Astrocyte (in vitro differentiated cells and primary cell): Measurements from ENCODE around the gene UVRAG. TPM values are rescaled to one million over a fixed set of nuclear protein-coding genes. Genes with fewer than 3 reads are reported as not detected.

Source experiments
- DNase-seq: peaks from one replicate; pipeline ENCODE4 v3.0.0-alpha.2; 2010; ENCODE audit warnings: low read depth
- FAIRE-seq: peaks from 2 replicates; lab custom pipeline; 2011; peaks lifted over from hg19 to GRCh38; lab: Jason Lieb, UNC
- H2AFZ ChIP-seq: 2 replicates; pipeline ENCODE4 v1.6.0; 2012; ENCODE audit warnings: low read depth, low read length, inconsistent platforms
- H3K27ac ChIP-seq: 2 replicates; pipeline ENCODE4 v1.5.1; 2011; ENCODE audit warnings: low read depth, low read length, inconsistent platforms
- H3K27me3 ChIP-seq: 2 replicates; pipeline ENCODE4 v1.6.0; 2011; ENCODE audit warnings: low read length, inconsistent platforms; ENCODE audit not compliant: insufficient read depth
- H3K36me3 ChIP-seq: 2 replicates; pipeline ENCODE4 v1.5.1; 2011; ENCODE audit warnings: low read length, inconsistent platforms; ENCODE audit not compliant: insufficient read depth
- H3K4me1 ChIP-seq: 2 replicates; pipeline ENCODE4 v1.5.1; 2011; ENCODE audit warnings: low read length, inconsistent platforms; ENCODE audit not compliant: insufficient read depth
- H3K4me2 ChIP-seq: 2 replicates; pipeline ENCODE4 v1.6.0; 2012; ENCODE audit warnings: low read length, inconsistent platforms
- H3K4me3 ChIP-seq: 2 replicates; pipeline ENCODE4 v1.5.1; 2011; ENCODE audit warnings: low read depth, mild to moderate bottlenecking, low read length, inconsistent platforms; ENCODE audit not compliant: insufficient read depth
- H3K79me2 ChIP-seq: 2 replicates; pipeline ENCODE4 v1.6.0; 2012; ENCODE audit warnings: mild to moderate bottlenecking, low read length, inconsistent platforms; ENCODE audit not compliant: insufficient read depth
- H3K9ac ChIP-seq: 2 replicates; pipeline ENCODE4 v1.6.0; 2012; ENCODE audit warnings: mild to moderate bottlenecking, low read length, inconsistent platforms
- H3K9me3 ChIP-seq: 2 replicates; pipeline ENCODE4 v1.5.1; 2012; ENCODE audit warnings: low read depth, mild to moderate bottlenecking, low read length, inconsistent platforms; ENCODE audit not compliant: insufficient read depth
- H4K20me1 ChIP-seq: 2 replicates; pipeline ENCODE4 v1.6.0; 2012; ENCODE audit warnings: low read length, inconsistent platforms; ENCODE audit not compliant: insufficient read depth
- H3K27ac Mint-ChIP-seq: one replicate; pipeline ENCODE4 v1.8.0; 2021; ENCODE audit warnings: mild to moderate bottlenecking, mixed read lengths; ENCODE audit not compliant: unreplicated experiment
- H3K27me3 Mint-ChIP-seq: one replicate; pipeline ENCODE4 v1.8.0; 2021; ENCODE audit warnings: low read depth, mixed read lengths; ENCODE audit not compliant: unreplicated experiment
- H3K36me3 Mint-ChIP-seq: one replicate; pipeline ENCODE4 v1.8.0; 2021; ENCODE audit warnings: low read depth, mixed read lengths; ENCODE audit not compliant: unreplicated experiment
- H3K4me1 Mint-ChIP-seq: one replicate; pipeline ENCODE4 v1.8.0; 2021; ENCODE audit warnings: low read depth, mixed read lengths; ENCODE audit not compliant: unreplicated experiment
- H3K4me3 Mint-ChIP-seq: one replicate; pipeline ENCODE4 v1.8.0; 2021; ENCODE audit warnings: mild to moderate bottlenecking, moderate library complexity, mixed read lengths; ENCODE audit not compliant: unreplicated experiment
- H3K9me3 Mint-ChIP-seq: one replicate; pipeline ENCODE4 v1.8.0; 2021; ENCODE audit warnings: mild to moderate bottlenecking, mixed read lengths; ENCODE audit not compliant: unreplicated experiment
- EZH2 ChIP-seq: IDR thresholded peaks from 2 replicates; pipeline ENCODE4 v1.6.1; 2012; ENCODE audit warnings: mild to moderate bottlenecking, low read length, inconsistent platforms; ENCODE audit not compliant: insufficient read depth
- total RNA-seq: library from RNA; stranded (reverse); gene quantifications from 2 replicates; pipeline ENCODE4 v1.2.1, GENCODE V29; 2021
- TF ChIP-seq, protein P1 (sequence below): IDR thresholded peaks from 2 replicates; pipeline ENCODE4 v1.5.1; 2011; ENCODE audit warnings: low read depth, mild to moderate bottlenecking, inconsistent platforms, low read length, moderate library complexity; ENCODE audit not compliant: insufficient read depth

The UVRAG gene
- total RNA-seq, 1 donor from 2014 or later = 15.3 TPM

DNA sequence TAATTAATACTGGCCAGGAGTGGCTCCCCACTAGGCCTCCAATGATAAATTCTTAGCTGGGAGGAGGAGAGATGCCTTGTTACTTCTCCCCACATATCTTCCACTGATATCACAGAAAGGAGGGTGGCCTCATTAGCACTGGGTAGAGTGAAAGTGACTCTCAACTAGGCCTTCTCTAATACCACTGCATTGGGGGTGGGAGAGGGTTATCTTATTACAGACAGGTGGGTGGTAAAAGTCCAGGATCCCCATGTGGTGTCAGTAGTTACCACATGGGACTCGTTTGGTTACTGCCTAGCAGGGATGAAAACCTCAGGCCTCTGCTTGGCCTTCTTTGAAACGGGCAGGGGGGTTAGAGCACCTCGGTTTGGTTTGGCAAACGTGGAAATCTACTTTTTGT, 167.3 kb downstream of the UVRAG start:
- Histone ChIP-seq H4K20me1 (no peaks in the 10 kb centered on the region), H3K4me1 (no peaks in the 10 kb centered on the region), H3K27ac (no peak overlapping the region), H3K36me3 (no peaks in the 10 kb centered on the region), H3K4me2 (no peak overlapping the region), H3K9ac (no peak overlapping the region), H3K4me3 (no peak overlapping the region), H2AFZ (no peak overlapping the region), H3K9me3 (no peaks in the 10 kb centered on the region), H3K27me3 (no peaks in the 10 kb centered on the region), H3K79me2 (no peaks in the 10 kb centered on the region)
- no peak for FAIRE-seq
- Mint-ChIP-seq H3K27me3 (no peaks in the 10 kb centered on the region), H3K4me3 (no peak overlapping the region), H3K36me3 (peaks cover 3% of the 10 kb centered on the region), H3K27ac (no peak overlapping the region), H3K4me1 (peaks cover 7% of the 10 kb centered on the region), H3K9me3 (peaks cover 4% of the 10 kb centered on the region)
- no peak for TF ChIP-seq EZH2
- TF ChIP-seq, protein P1, sequence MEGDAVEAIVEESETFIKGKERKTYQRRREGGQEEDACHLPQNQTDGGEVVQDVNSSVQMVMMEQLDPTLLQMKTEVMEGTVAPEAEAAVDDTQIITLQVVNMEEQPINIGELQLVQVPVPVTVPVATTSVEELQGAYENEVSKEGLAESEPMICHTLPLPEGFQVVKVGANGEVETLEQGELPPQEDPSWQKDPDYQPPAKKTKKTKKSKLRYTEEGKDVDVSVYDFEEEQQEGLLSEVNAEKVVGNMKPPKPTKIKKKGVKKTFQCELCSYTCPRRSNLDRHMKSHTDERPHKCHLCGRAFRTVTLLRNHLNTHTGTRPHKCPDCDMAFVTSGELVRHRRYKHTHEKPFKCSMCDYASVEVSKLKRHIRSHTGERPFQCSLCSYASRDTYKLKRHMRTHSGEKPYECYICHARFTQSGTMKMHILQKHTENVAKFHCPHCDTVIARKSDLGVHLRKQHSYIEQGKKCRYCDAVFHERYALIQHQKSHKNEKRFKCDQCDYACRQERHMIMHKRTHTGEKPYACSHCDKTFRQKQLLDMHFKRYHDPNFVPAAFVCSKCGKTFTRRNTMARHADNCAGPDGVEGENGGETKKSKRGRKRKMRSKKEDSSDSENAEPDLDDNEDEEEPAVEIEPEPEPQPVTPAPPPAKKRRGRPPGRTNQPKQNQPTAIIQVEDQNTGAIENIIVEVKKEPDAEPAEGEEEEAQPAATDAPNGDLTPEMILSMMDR = no peak
- no peak for DNase-seq

DNA sequence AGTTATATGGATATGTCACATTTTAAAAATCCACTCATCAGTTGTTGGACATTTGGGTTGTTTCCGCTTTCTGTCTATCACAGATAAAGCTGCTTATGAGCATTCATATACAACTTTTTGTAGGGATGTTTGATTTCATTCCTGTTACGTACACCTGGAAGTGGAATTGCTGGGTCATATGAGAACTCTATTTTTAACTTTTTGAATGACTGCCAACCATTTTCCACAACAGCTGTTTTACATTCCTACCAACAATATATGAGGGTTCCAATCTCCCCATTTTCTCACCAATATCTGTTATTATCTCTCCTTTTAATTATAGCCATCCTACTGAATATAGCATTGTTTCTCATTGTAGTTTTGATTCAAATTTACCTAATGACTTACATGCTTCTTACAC, 172.0 kb downstream of the UVRAG start:
- TF ChIP-seq, protein P1 = no peak
- no peak for TF ChIP-seq EZH2
- H3K36me3 Mint-ChIP-seq = peaks cover 3% of the 10 kb centered on the region
- H3K9me3 Mint-ChIP-seq = no peaks in the 10 kb centered on the region
- FAIRE-seq = no peak
- Histone ChIP-seq H3K36me3 (no peaks in the 10 kb centered on the region), H3K9ac (no peak overlapping the region), H3K9me3 (no peaks in the 10 kb centered on the region), H3K27me3 (no peaks in the 10 kb centered on the region), H3K79me2 (no peaks in the 10 kb centered on the region), H3K27ac (no peak overlapping the region), H3K4me3 (no peak overlapping the region), H2AFZ (no peak overlapping the region), H3K4me1 (no peaks in the 10 kb centered on the region), H4K20me1 (no peaks in the 10 kb centered on the region), H3K4me2 (no peak overlapping the region)
- H3K4me1 Mint-ChIP-seq = peaks cover 7% of the 10 kb centered on the region
- H3K27ac Mint-ChIP-seq = no peak overlapping the region
- no peaks in the 10 kb centered on the region for H3K27me3 Mint-ChIP-seq
- H3K4me3 Mint-ChIP-seq = no peak overlapping the region
- DNase-seq = peak; percentile 12

DNA sequence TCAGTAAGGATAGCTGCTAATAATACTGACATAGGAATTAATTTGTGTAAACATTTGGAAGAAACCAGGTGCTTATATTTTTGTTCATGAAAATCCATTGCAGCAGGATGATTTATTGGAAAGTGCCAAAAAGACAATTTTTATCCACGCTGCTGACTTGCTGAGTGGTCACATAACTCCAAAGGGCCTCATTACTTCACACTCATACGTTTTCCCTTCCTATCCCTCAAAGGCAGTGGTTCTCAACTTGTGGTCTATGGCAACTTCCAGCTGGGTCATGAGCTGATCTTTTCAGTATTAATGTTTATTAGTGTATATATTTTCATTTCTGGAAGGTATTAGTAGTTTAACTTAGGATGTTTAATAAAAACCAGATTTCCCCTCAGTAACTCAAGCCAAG, 178.1 kb downstream of the UVRAG start:
- H2AFZ ChIP-seq = no peak overlapping the region
- no peaks in the 10 kb centered on the region for H3K36me3 ChIP-seq
- DNase-seq (no peak), FAIRE-seq (no peak)
- Mint-ChIP-seq H3K4me3 (no peak overlapping the region), H3K4me1 (no peaks in the 10 kb centered on the region), H3K27me3 (no peaks in the 10 kb centered on the region), H3K36me3 (peaks cover 2% of the 10 kb centered on the region), H3K9me3 (no peaks in the 10 kb centered on the region), H3K27ac (no peak overlapping the region)
- H3K9me3 ChIP-seq = no peaks in the 10 kb centered on the region
- H3K79me2 ChIP-seq = no peaks in the 10 kb centered on the region
- no peak overlapping the region for H3K4me2 ChIP-seq
- no peaks in the 10 kb centered on the region for H4K20me1 ChIP-seq
- H3K9ac ChIP-seq = no peak overlapping the region
- H3K27ac ChIP-seq = no peak overlapping the region
- H3K4me3 ChIP-seq = no peak overlapping the region
- H3K4me1 ChIP-seq = no peaks in the 10 kb centered on the region
- H3K27me3 ChIP-seq = no peaks in the 10 kb centered on the region
- no peak for TF ChIP-seq EZH2
- TF ChIP-seq, protein P1 = no peak
